Neuronal stem cell (in vitro differentiated cells): ENCODE results near the gene RGS7BP.

Experiments used
- DNase-seq: peaks from one replicate; pipeline ENCODE4 v3.0.0-alpha.2; 2013; ENCODE audit warnings: low spot score
- H2AFZ ChIP-seq: one replicate; pipeline ENCODE4 v1.6.1; 2013; ENCODE audit warnings: mild to moderate bottlenecking, low read length, inconsistent platforms
- H2AK5ac ChIP-seq: 2 replicates; pipeline ENCODE4 v1.6.1; 2013; ENCODE audit warnings: low read depth, mild to moderate bottlenecking, inconsistent platforms, low read length, moderate library complexity, mixed read lengths
- H2BK120ac ChIP-seq: 2 replicates; pipeline ENCODE4 v1.6.1; 2013; ENCODE audit warnings: low read depth, mild to moderate bottlenecking, inconsistent platforms, low read length, moderate library complexity, mixed read lengths
- H2BK12ac ChIP-seq: one replicate; pipeline ENCODE4 v1.6.1; 2013; ENCODE audit warnings: low read length, inconsistent platforms
- H2BK15ac ChIP-seq: 2 replicates; pipeline ENCODE4 v1.6.1; 2013; ENCODE audit warnings: mild to moderate bottlenecking, low read length, inconsistent platforms, mixed read lengths
- H2BK5ac ChIP-seq: one replicate; pipeline ENCODE4 v1.6.1; 2013; ENCODE audit warnings: inconsistent platforms, mild to moderate bottlenecking, low read length, moderate library complexity
- H3K14ac ChIP-seq: one replicate; pipeline ENCODE4 v1.6.1; 2013; ENCODE audit warnings: low read length, inconsistent platforms
- H3K18ac ChIP-seq: 2 replicates; pipeline ENCODE4 v1.6.1; 2013; ENCODE audit warnings: low read length, inconsistent platforms
- H3K23ac ChIP-seq: 2 replicates; pipeline ENCODE4 v1.6.1; 2013; ENCODE audit warnings: low read depth, mild to moderate bottlenecking, mixed read lengths, low read length, inconsistent platforms; ENCODE audit not compliant: poor library complexity
- H3K27ac ChIP-seq: replicated peaks from 3 replicates; pipeline ENCODE4 v1.5.1; 2013; ENCODE audit warnings: low read length, inconsistent platforms
- H3K27me3 ChIP-seq, 3 experiments: 2 replicates each; pipeline ENCODE4 v1.6.1; 2013; ENCODE audit warnings: low read length in 3 of 3, mild to moderate bottlenecking in 2 of 3, inconsistent platforms in 1 of 3, low read depth in 1 of 3, mixed read lengths in 1 of 3, moderate library complexity in 1 of 3; ENCODE audit not compliant: control insufficient read depth in 3 of 3, insufficient read depth in 3 of 3
- H3K36me3 ChIP-seq, 2 donors: replicated peaks in 1 of 2; 2 replicates each; pipeline ENCODE4 v1.6.1; 2013; ENCODE audit warnings: low read length in 2 of 2; ENCODE audit not compliant: control insufficient read depth in 2 of 2, insufficient read depth in 2 of 2
- H3K4ac ChIP-seq: 2 replicates; pipeline ENCODE4 v1.6.1; 2013; ENCODE audit warnings: inconsistent platforms, mild to moderate bottlenecking, low read length, moderate library complexity
- H3K4me1 ChIP-seq, 2 donors: 1 replicate in 1 of 2; 2 replicates in 1 of 2; pipeline ENCODE4 v1.6.1; 2013; ENCODE audit warnings: low read length in 2 of 2, low read depth in 1 of 2; ENCODE audit not compliant: control insufficient read depth in 2 of 2, insufficient read depth in 1 of 2
- H3K4me2 ChIP-seq: one replicate; pipeline ENCODE4 v1.6.1; 2013; ENCODE audit warnings: mild to moderate bottlenecking, low read length, inconsistent platforms; ENCODE audit not compliant: insufficient read depth, poor library complexity, severe bottlenecking
- H3K4me3 ChIP-seq, 2 donors: 2 replicates each; pipeline ENCODE4 v1.5.1; 2013; ENCODE audit warnings: low read length in 2 of 2, mild to moderate bottlenecking in 2 of 2, inconsistent platforms in 1 of 2, moderate library complexity in 1 of 2
- H3K79me1 ChIP-seq: one replicate; pipeline ENCODE4 v1.6.1; 2013; ENCODE audit warnings: low read depth, mild to moderate bottlenecking, inconsistent platforms, low read length, moderate library complexity
- H3K9ac ChIP-seq: one replicate; pipeline ENCODE4 v1.6.1; 2013; ENCODE audit warnings: mild to moderate bottlenecking, low read depth, low read length, inconsistent platforms; ENCODE audit not compliant: poor library complexity
- H3K9me3 ChIP-seq, 2 donors: replicated peaks in 1 of 2; 2 replicates each; pipeline versions ENCODE3 to v1.6.1; 2013; ENCODE audit warnings: low read length in 2 of 2, mild to moderate bottlenecking in 2 of 2, inconsistent platforms in 1 of 2, low read depth in 1 of 2, mixed read lengths in 1 of 2, moderate library complexity in 1 of 2; ENCODE audit not compliant: control insufficient read depth in 2 of 2, insufficient read depth in 1 of 2
- H4K8ac ChIP-seq: one replicate; pipeline ENCODE4 v1.6.1; 2013; ENCODE audit warnings: low read depth, mild to moderate bottlenecking, inconsistent platforms, low read length, moderate library complexity
- H4K91ac ChIP-seq: one replicate; pipeline ENCODE4 v1.6.1; 2013; ENCODE audit warnings: low read length, low read depth, mild to moderate bottlenecking, inconsistent platforms; ENCODE audit not compliant: poor library complexity
- WGBS, 2 donors: extraction: QIAGEN DNeasy Blood & Tissue Kit; methylation state at CpG; one replicate each; pipeline ENCODE4 v1.1.7; 2013; ENCODE audit warnings: missing lambda C conversion rate in 2 of 2, mixed read lengths in 1 of 2; ENCODE audit not compliant: insufficient read length in 2 of 2, insufficient replicate concordance in 1 of 2; ENCODE audit errors: extremely low coverage in 2 of 2; 5-methylcytosine and 5-hydroxymethylcytosine counted together

Gene RGS7BP

GRCh38 chr5:64653766-64654560 is 148.1 kb downstream of the RGS7BP start:
- Histone ChIP-seq H3K27me3 (no peaks in the 10 kb centered on the region), H2BK12ac (no peak overlapping the region), H2BK5ac (no peak overlapping the region), H4K8ac (no peak overlapping the region), H3K14ac (no peak overlapping the region), H4K91ac (no peak overlapping the region), H3K4ac (no peak overlapping the region), H3K79me1 (no peaks in the 10 kb centered on the region), H3K36me3 (no peaks in the 10 kb centered on the region), H2BK15ac (no peak overlapping the region), H3K4me1 (peaks cover 0 to 1% of the 10 kb centered on the region in 2 donors), H3K9me3 (peaks cover 0 to 2% of the 10 kb centered on the region in 2 donors), H3K23ac (no peak overlapping the region), H3K18ac (no peak overlapping the region), H3K27ac (no peak overlapping the region), H3K9ac (no peak overlapping the region), H3K4me2 (no peak overlapping the region), H2BK120ac (no peak overlapping the region), H3K4me3 (no peak overlapping the region), H2AFZ (no peak overlapping the region), H2AK5ac (no peak overlapping the region)
- WGBS, 2 donors, result no CpG with 5 or more reads among the region's 3 CpGs
- DNase-seq, result no peak

- Histone ChIP-seq H3K27me3 (no peaks in the 10 kb centered on the region), H3K27ac (no peak overlapping the region)
Measured at GRCh38 chr5:64654561-64654938, 148.7 kb downstream of the RGS7BP start.

GRCh38 chr5:64655596-64655995 is 149.8 kb downstream of the RGS7BP start:
- H3K9ac ChIP-seq, result no peak overlapping the region
- peaks cover 0 to 2% of the 10 kb centered on the region in 2 donors for H3K9me3 ChIP-seq
- H3K23ac ChIP-seq, result no peak overlapping the region
- H4K8ac ChIP-seq, result no peak overlapping the region
- H3K4me3 ChIP-seq, result no peak overlapping the region
- H3K27ac ChIP-seq, result no peak overlapping the region
- H4K91ac ChIP-seq, result no peak overlapping the region
- no peak for DNase-seq
- H3K4me2 ChIP-seq, result no peak overlapping the region
- H3K27me3 ChIP-seq, result no peaks in the 10 kb centered on the region
- H3K36me3 ChIP-seq, result no peaks in the 10 kb centered on the region
- H3K14ac ChIP-seq, result no peak overlapping the region
- peaks cover 0 to 3% of the 10 kb centered on the region in 2 donors for H3K4me1 ChIP-seq
- no peak overlapping the region for H2BK5ac ChIP-seq
- no peak overlapping the region for H2BK12ac ChIP-seq
- H3K4ac ChIP-seq, result no peak overlapping the region
- no peaks in the 10 kb centered on the region for H3K79me1 ChIP-seq
- H2BK15ac ChIP-seq, result no peak overlapping the region
- no peak overlapping the region for H3K18ac ChIP-seq
- no peak overlapping the region for H2BK120ac ChIP-seq
- H2AK5ac ChIP-seq, result no peak overlapping the region
- WGBS, 2 donors, result no CpG with 5 or more reads among the region's 1 CpG
- no peak overlapping the region for H2AFZ ChIP-seq

More at GRCh38 chr5:64654561-64654938, 148.7 kb downstream of the RGS7BP start:
- Histone ChIP-seq H4K8ac (no peak overlapping the region), H2AFZ (no peak overlapping the region), H2AK5ac (no peak overlapping the region), H3K79me1 (no peaks in the 10 kb centered on the region), H4K91ac (no peak overlapping the region), H3K4me2 (no peak overlapping the region), H3K18ac (no peak overlapping the region), H2BK5ac (no peak overlapping the region), H3K4me3 (no peak overlapping the region), H2BK120ac (no peak overlapping the region), H3K4ac (no peak overlapping the region), H3K4me1 (peaks cover 0 to 3% of the 10 kb centered on the region in 2 donors), H3K9ac (no peak overlapping the region), H3K23ac (no peak overlapping the region), H3K36me3 (no peaks in the 10 kb centered on the region), H2BK15ac (no peak overlapping the region), H2BK12ac (no peak overlapping the region), H3K9me3 (peaks cover 0 to 2% of the 10 kb centered on the region in 2 donors), H3K14ac (no peak overlapping the region)
- DNase-seq, result no peak
- WGBS, 2 donors, result no CpG with 5 or more reads among the region's 2 CpGs

GRCh38 chr5:64659289-64659688 is 153.5 kb downstream of the RGS7BP start:
- H3K79me1 ChIP-seq, result no peaks in the 10 kb centered on the region

More at GRCh38 chr5:64659289-64659688, 153.5 kb downstream of the RGS7BP start:
- Histone ChIP-seq H3K23ac (no peak overlapping the region), H3K4me3 (no peak overlapping the region), H4K8ac (no peak overlapping the region), H2BK12ac (no peak overlapping the region), H2BK5ac (no peak overlapping the region), H3K4ac (no peak overlapping the region), H3K9ac (no peak overlapping the region), H3K4me1 (peaks cover 0 to 3% of the 10 kb centered on the region in 2 donors), H2AFZ (no peak overlapping the region), H2BK120ac (no peak overlapping the region), H3K27me3 (no peaks in the 10 kb centered on the region), H2BK15ac (no peak overlapping the region), H3K36me3 (no peaks in the 10 kb centered on the region), H2AK5ac (no peak overlapping the region), H3K4me2 (no peak overlapping the region), H3K9me3 (peaks cover 0 to 2% of the 10 kb centered on the region in 2 donors), H3K14ac (no peak overlapping the region), H3K18ac (no peak overlapping the region), H4K91ac (no peak overlapping the region), H3K27ac (no peak overlapping the region)
- DNase-seq, result no peak
- whole genome bisulfite sequencing, 2 donors, result no CpG with 5 or more reads among the region's 3 CpGs
